GM12872 (cell line): ENCODE measurements around the gene LCT.

ENCODE experiments used
- CTCF ChIP-seq: IDR thresholded peaks from 3 replicates; pipeline ENCODE4 v1.5.1; 2011; ENCODE audit warnings: low read depth, mild to moderate bottlenecking, low read length, moderate library complexity; ENCODE audit not compliant: insufficient read depth

Gene LCT

GRCh38 chr2:135818937-135819610, 17.9 kb downstream of the LCT start:
- TF ChIP-seq CTCF, result peak; percentile 49

- no peak for TF ChIP-seq CTCF
Observed at GRCh38 chr2:135817951-135818350, 19.0 kb downstream of the LCT start.

DNA sequence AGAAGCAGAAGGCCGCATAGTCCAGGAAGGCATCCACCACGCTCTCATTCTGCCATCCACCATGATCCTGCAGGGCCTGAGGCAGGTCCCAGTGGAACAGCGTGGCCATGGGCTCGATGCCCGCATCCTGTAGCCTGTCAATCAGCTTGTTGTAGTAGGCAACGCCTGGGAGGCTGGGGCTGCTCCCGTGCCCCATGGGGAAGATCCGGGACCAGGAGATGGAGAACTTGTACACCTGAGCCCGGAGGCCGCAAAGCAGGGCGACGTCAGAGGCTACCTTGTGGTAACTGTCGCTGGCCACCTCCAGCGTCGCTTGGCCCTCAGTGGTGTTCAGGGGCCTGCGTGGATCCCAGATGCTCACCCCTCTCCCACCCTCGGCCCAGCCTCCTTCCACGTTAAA, 19.5 kb downstream of the LCT start:
- no peak for TF ChIP-seq CTCF

DNA sequence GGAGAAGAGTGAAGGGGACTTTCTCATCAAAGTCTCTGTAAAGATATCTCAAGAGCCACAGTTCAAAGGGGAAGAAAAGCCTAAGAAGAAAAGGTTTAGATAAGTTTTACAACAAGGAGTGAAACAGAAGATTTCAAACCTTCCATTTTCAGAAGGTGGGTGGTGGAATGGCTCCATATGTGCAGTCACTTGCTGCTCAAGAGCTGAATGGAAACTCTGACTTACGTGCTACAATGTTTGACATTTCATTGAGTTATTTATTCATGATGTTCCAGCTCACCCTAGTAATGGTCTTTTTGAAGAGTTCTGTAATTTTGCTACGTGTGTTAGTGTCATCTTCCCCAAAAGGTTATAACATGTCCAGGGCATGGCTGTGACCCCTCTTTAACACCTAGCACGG, 21.7 kb downstream of the LCT start:
- no peak for TF ChIP-seq CTCF

DNA sequence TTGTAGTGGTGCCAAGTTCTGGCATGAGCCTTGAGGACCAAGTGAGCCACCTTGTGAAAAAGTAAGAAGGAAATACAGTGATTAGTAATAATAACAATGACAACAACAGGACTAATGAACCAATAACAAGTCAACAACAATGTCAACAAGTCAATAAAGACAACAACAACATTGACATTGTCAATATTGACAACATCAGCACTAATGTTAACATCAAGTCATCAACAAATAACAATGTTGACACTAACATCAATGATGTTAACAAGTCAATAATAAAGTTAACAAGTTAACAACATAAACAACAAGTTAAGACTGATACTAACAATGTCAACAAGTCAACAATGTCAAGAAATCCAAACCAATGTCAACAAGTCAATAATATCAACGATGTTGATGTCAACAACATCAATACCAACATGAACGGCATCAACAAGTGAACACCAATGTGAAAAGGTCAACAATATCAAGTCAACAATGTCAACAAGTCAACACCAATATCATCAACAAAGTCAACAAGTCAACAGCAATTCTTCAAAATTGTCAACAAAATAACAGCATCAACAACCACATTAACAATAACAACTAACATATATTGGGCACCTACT, 24.0 kb downstream of the LCT start:
- no peak for TF ChIP-seq CTCF

DNA sequence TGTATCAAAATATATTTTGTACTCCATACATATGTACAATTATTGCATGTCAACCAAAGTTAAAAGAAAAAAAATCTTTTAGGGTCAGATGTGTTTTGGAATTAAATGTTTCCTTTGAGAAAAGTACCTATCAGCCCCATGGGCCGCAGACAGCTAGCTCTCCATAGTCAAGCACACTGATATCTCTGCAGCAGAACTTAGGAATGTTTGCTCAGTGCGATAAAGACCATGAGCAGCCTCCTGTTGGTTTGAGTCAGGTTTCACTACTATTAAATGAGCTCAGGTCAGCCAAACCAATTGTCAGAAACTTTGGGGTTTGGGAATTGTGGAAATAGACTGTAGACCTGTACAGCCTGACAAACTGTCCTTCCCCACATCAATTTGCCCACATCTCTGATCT, 33.7 kb downstream of the LCT start:
- TF ChIP-seq CTCF, result no peak

DNA sequence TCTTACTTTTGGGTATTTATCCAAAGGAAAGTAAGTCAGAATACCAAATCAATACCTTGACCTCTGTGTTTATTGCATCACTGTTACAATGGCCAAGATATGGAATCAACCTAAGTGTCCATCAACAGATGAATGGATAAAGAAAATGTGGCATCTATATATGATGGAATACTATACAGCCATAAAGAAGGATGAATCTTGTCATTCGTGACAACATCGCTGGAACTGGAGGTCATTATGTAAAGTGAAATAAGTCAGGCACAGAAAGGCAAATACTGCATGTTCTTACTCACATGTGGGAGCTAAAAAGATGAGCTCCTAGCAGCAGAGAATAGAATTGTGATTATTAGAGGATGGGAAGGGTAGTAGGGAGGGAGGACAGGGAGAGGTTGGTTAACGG, 34.6 kb downstream of the LCT start:
- TF ChIP-seq CTCF, result no peak
